ENCODE results near the gene FBRSL1.

Gene FBRSL1

DNA sequence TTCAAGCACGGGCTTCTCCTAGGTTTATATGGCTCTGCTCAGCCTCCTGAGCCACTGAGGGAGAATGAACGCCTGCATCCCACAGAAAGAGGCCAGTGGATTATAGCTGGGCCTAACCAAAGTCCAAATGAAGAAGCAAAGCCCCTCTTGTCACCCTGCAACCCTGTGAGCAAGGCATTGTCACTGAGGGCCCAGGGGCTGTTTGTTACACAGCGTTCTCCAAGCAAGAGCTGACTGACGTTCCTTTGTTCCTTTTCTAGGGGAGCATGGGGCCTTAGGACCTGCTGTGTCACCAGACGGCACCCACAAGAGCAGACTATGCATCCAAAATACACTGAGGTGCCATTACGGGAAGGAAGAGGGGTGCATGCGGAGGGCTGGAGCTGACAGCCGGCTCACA, 4.3 kb upstream of the FBRSL1 start:
- H3K36me3 ChIP-seq (ENCODE audit: control insufficient read depth, insufficient read depth, low read length) = no peaks in the 10 kb centered on the region
- no peak overlapping the region for H3K4me3 ChIP-seq (replicated peaks; ENCODE audit: low read depth, low read length)
- DNase-seq (ENCODE audit: extremely low read depth, insufficient read length) = no peak
- no peaks in the 10 kb centered on the region; the same call in 1 of the 2 replicates for H3K27me3 ChIP-seq (replicated peaks; ENCODE audit: control insufficient read depth, insufficient read depth, low read length)
- TF ChIP-seq, protein P1, sequence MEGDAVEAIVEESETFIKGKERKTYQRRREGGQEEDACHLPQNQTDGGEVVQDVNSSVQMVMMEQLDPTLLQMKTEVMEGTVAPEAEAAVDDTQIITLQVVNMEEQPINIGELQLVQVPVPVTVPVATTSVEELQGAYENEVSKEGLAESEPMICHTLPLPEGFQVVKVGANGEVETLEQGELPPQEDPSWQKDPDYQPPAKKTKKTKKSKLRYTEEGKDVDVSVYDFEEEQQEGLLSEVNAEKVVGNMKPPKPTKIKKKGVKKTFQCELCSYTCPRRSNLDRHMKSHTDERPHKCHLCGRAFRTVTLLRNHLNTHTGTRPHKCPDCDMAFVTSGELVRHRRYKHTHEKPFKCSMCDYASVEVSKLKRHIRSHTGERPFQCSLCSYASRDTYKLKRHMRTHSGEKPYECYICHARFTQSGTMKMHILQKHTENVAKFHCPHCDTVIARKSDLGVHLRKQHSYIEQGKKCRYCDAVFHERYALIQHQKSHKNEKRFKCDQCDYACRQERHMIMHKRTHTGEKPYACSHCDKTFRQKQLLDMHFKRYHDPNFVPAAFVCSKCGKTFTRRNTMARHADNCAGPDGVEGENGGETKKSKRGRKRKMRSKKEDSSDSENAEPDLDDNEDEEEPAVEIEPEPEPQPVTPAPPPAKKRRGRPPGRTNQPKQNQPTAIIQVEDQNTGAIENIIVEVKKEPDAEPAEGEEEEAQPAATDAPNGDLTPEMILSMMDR (IDR thresholded peaks at IDR 0.05; ENCODE audit: insufficient read depth, low read length, poor library complexity, severe bottlenecking) = no peak

DNA sequence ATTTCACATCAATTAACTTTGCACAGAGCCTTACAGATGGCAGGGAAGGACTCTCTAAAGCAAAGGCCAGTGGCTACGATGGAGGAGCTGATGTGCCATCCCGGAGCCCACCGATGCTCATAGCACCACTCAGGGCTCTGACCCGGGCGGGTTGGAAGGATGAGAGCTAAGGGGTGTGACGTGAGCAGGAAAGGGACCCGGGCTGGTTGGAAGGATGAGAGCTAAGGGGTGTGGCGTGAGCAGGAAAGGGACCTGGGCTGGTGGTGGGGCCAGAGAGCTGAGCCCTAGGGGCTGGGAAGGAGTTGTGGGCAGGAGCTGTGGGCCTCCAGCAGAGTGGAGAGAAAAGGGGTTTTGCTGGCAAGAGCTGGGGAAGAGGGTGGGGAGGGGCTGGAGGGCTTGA, 3.8 kb upstream of the FBRSL1 start:
- H3K27me3 ChIP-seq (replicated peaks; ENCODE audit: control insufficient read depth, insufficient read depth, low read length) = no peaks in the 10 kb centered on the region; the same call in 1 of the 2 replicates
- H3K36me3 ChIP-seq (ENCODE audit: control insufficient read depth, insufficient read depth, low read length) = no peaks in the 10 kb centered on the region
- TF ChIP-seq, protein P1 (IDR thresholded peaks at IDR 0.05; ENCODE audit: insufficient read depth, low read length, poor library complexity, severe bottlenecking) = no peak
- no peak overlapping the region for H3K4me3 ChIP-seq (replicated peaks; ENCODE audit: low read depth, low read length)
- no peak for DNase-seq (ENCODE audit: extremely low read depth, insufficient read length)

- TF ChIP-seq, protein P1 (IDR thresholded peaks at IDR 0.05; ENCODE audit: insufficient read depth, low read length, poor library complexity, severe bottlenecking) = no peak
- H3K4me3 ChIP-seq (replicated peaks; ENCODE audit: low read depth, low read length) = no peak overlapping the region
- DNase-seq (ENCODE audit: extremely low read depth, insufficient read length) = no peak
- H3K36me3 ChIP-seq (ENCODE audit: control insufficient read depth, insufficient read depth, low read length) = no peaks in the 10 kb centered on the region
- H3K27me3 ChIP-seq (replicated peaks; ENCODE audit: control insufficient read depth, insufficient read depth, low read length) = no peaks in the 10 kb centered on the region; the same call in 1 of the 2 replicates
These were observed 3.4 kb upstream of the FBRSL1 start for GRCh38 chr12:132486576-132486975.

GRCh38 chr12:132487311-132487741, 2.6 kb upstream of the FBRSL1 start:
- Histone ChIP-seq H3K27me3 (replicated peaks; ENCODE audit: control insufficient read depth, insufficient read depth, low read length) (no peaks in the 10 kb centered on the region; the same call in 1 of the 2 replicates), H3K36me3 (ENCODE audit: control insufficient read depth, insufficient read depth, low read length) (no peaks in the 10 kb centered on the region), H3K4me3 (replicated peaks; ENCODE audit: low read depth, low read length) (no peak overlapping the region)
- TF ChIP-seq, protein P1 (IDR thresholded peaks at IDR 0.05; ENCODE audit: insufficient read depth, low read length, poor library complexity, severe bottlenecking) = no peak
- no peak for DNase-seq (ENCODE audit: extremely low read depth, insufficient read length)

- Histone ChIP-seq H3K4me3 (replicated peaks; ENCODE audit: low read depth, low read length) (no peak overlapping the region), H3K36me3 (ENCODE audit: control insufficient read depth, insufficient read depth, low read length) (no peaks in the 10 kb centered on the region; the same call in 1 of the 2 replicates), H3K27me3 (replicated peaks; ENCODE audit: control insufficient read depth, insufficient read depth, low read length) (no peaks in the 10 kb centered on the region; the same call in 1 of the 2 replicates)
- no peak for DNase-seq (ENCODE audit: extremely low read depth, insufficient read length)
- TF ChIP-seq, protein P1 (IDR thresholded peaks at IDR 0.05; ENCODE audit: insufficient read depth, low read length, poor library complexity, severe bottlenecking) = no peak
These were observed 1.5 kb upstream of the FBRSL1 start for GRCh38 chr12:132488127-132489077.
